ENCODE data around the gene ANTXR1. TPM values are rescaled to one million over a fixed set of nuclear protein-coding genes. Genes with fewer than 3 reads are reported as not detected.

ANTXR1 gene
- total and polyA plus RNA-seq, 2 experiments from 2014 or later = 29.1 to 34.7 TPM

- WGBS (ENCODE audit: low lambda C conversion rate, missing lambda C conversion rate) = 88% methylated on average over 4 of the region's 4 CpGs
- Histone ChIP-seq H3K4me1 (ENCODE audit: insufficient read depth) (peaks cover 20% of the 10 kb centered on the region), H3K79me2 (no peaks in the 10 kb centered on the region), H3K4me3 (no peak overlapping the region), H2AFZ (no peak overlapping the region), H3K9me2 (replicated peaks; ENCODE audit: insufficient read depth) (no peaks in the 10 kb centered on the region), H3K9me3 (ENCODE audit: low read depth) (no peaks in the 10 kb centered on the region), H4K20me1 (ENCODE audit: insufficient read depth, poor library complexity, severe bottlenecking) (no peaks in the 10 kb centered on the region), H3K27me3 (no peaks in the 10 kb centered on the region), H3K36me3 (replicated peaks; ENCODE audit: insufficient read depth, low read depth) (no peaks in the 10 kb centered on the region), H3K27ac (no peak overlapping the region), H3K4me2 (no peak overlapping the region)
- no peak for DNase-seq (ENCODE audit: low spot score)
- no peak for TF ChIP-seq EZH2 (IDR thresholded peaks at IDR 0.05; ENCODE audit: borderline replicate concordance)
- no peak for TF ChIP-seq CTCF (IDR thresholded peaks at IDR 0.05; ENCODE audit: poor library complexity)
- TF ChIP-seq EZH2phosphoT487 (IDR thresholded peaks at IDR 0.05; ENCODE audit: low read depth, severe bottlenecking, unreplicated experiment) = no peak
Observed at GRCh38 chr2:69151931-69152330, 139.0 kb downstream of the ANTXR1 start.

GRCh38 chr2:69152847-69153583 is 140.0 kb downstream of the ANTXR1 start:
- H4K20me1 ChIP-seq (ENCODE audit: insufficient read depth, poor library complexity, severe bottlenecking) = no peaks in the 10 kb centered on the region
- H2AFZ ChIP-seq = no peak overlapping the region
- no peak overlapping the region for H3K4me3 ChIP-seq
- H3K27ac ChIP-seq = peak overlapping the region; percentile 25
- DNase-seq (ENCODE audit: low spot score) = no peak
- H3K4me1 ChIP-seq (ENCODE audit: insufficient read depth) = peaks cover 20% of the 10 kb centered on the region
- TF ChIP-seq CTCF (IDR thresholded peaks at IDR 0.05; ENCODE audit: poor library complexity) (no peak), EZH2phosphoT487 (IDR thresholded peaks at IDR 0.05; ENCODE audit: low read depth, severe bottlenecking, unreplicated experiment) (no peak), EZH2 (IDR thresholded peaks at IDR 0.05; ENCODE audit: borderline replicate concordance) (no peak)
- no peak overlapping the region for H3K4me2 ChIP-seq
- no peaks in the 10 kb centered on the region for H3K79me2 ChIP-seq
- H3K9me2 ChIP-seq (replicated peaks; ENCODE audit: insufficient read depth) = no peaks in the 10 kb centered on the region
- 86% methylated on average over 3 of the region's 3 CpGs for WGBS (ENCODE audit: low lambda C conversion rate, missing lambda C conversion rate)
- no peaks in the 10 kb centered on the region for H3K9me3 ChIP-seq (ENCODE audit: low read depth)
- no peaks in the 10 kb centered on the region for H3K36me3 ChIP-seq (replicated peaks; ENCODE audit: insufficient read depth, low read depth)
- H3K27me3 ChIP-seq = no peaks in the 10 kb centered on the region

- Histone ChIP-seq H3K4me1 (ENCODE audit: insufficient read depth) (peaks cover 16% of the 10 kb centered on the region), H4K20me1 (ENCODE audit: insufficient read depth, poor library complexity, severe bottlenecking) (no peaks in the 10 kb centered on the region), H3K9me2 (replicated peaks; ENCODE audit: insufficient read depth) (no peaks in the 10 kb centered on the region), H3K4me2 (no peak overlapping the region), H3K27ac (peak overlapping the region; percentile 69), H2AFZ (no peak overlapping the region), H3K4me3 (no peak overlapping the region), H3K27me3 (no peaks in the 10 kb centered on the region), H3K79me2 (no peaks in the 10 kb centered on the region), H3K9me3 (ENCODE audit: low read depth) (no peaks in the 10 kb centered on the region), H3K36me3 (replicated peaks; ENCODE audit: insufficient read depth, low read depth) (no peaks in the 10 kb centered on the region)
- peak; percentile 32 for DNase-seq (ENCODE audit: low spot score)
- TF ChIP-seq CTCF (IDR thresholded peaks at IDR 0.05; ENCODE audit: poor library complexity) (no peak), EZH2phosphoT487 (IDR thresholded peaks at IDR 0.05; ENCODE audit: low read depth, severe bottlenecking, unreplicated experiment) (no peak), EZH2 (IDR thresholded peaks at IDR 0.05; ENCODE audit: borderline replicate concordance) (no peak)
- WGBS (ENCODE audit: low lambda C conversion rate, missing lambda C conversion rate) = 61% methylated on average over 2 of the region's 2 CpGs
Observed at GRCh38 chr2:69154106-69154505, 141.1 kb downstream of the ANTXR1 start.

Data from hepatocyte (in vitro differentiated cells).